ENCODE measurements around the gene ACAN. TPM values are rescaled to one million over a fixed set of nuclear protein-coding genes. Genes with fewer than 3 reads are reported as not detected.

The ACAN gene
- total RNA-seq, 1 experiment from 2014 or later, result not detected

Other genes starting within 250 kb of the ACAN start
- 59.0 and 68.3 TPM in 2 replicates for gene AEN, start 182.1 kb upstream of the ACAN start, total RNA-seq (2014; rRNA removed; shearing (Covaris generic); ENCODE audit: low replicate concordance)
- gene ISG20, start 164.4 kb upstream of the ACAN start, total RNA-seq (2014; rRNA removed; shearing (Covaris generic); ENCODE audit: low replicate concordance), result 0.75 and 7.2 TPM in 2 replicates
- gene HAPLN3, start 92.1 kb downstream of the ACAN start, total RNA-seq (2014; rRNA removed; shearing (Covaris generic); ENCODE audit: low replicate concordance), result 19.4 and 20.0 TPM in 2 replicates
- gene MFGE8, start 109.9 kb downstream of the ACAN start, total RNA-seq (2014; rRNA removed; shearing (Covaris generic); ENCODE audit: low replicate concordance), result 141 and 157 TPM in 2 replicates